ENCODE results near the gene HLA-B. TPM values are rescaled to one million over a fixed set of nuclear protein-coding genes. Genes with fewer than 3 reads are reported as not detected.
"Not testable (repeated sequence)": the region's sequence is repeated elsewhere in the genome, so short reads cannot be mapped to it uniquely, and the experiment has no call there.

HLA-B gene
- total and polyA plus RNA-seq, 3 donors from 2014 or later: 425 to 943 (median 439) TPM

DNA sequence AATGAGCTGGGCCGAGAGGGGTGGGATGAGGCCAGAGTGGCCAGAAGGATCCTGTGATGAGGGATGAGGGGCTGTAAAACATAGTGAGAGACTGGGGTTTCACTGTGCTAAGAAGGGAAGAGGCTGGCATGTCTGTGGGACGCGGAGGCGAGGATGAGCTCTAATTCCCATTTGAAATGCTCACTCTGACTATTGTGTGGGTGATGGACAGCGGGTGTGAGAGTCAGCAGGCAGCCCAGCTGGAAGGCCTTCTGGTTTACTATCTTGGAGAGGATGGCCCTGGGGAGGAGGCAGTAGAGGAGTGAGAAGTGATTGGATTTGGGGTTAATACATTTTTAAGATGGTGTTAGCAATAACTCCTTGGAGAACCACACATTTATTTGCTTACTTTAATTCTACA lies 37.0 kb upstream of the HLA-B start:
- 64 to 74% methylated on average over 5 of the region's 5 CpGs for WGBS, 2 donors
- no peak overlapping the region for H3K4me3 ChIP-seq
- DNase-seq: no peak
- intact Hi-C loops (cut with DNase I; ENCODE audit: low total_unique reads): no loop called here
- no peak overlapping the region for H3K27ac ChIP-seq
- TF ChIP-seq, protein P1, sequence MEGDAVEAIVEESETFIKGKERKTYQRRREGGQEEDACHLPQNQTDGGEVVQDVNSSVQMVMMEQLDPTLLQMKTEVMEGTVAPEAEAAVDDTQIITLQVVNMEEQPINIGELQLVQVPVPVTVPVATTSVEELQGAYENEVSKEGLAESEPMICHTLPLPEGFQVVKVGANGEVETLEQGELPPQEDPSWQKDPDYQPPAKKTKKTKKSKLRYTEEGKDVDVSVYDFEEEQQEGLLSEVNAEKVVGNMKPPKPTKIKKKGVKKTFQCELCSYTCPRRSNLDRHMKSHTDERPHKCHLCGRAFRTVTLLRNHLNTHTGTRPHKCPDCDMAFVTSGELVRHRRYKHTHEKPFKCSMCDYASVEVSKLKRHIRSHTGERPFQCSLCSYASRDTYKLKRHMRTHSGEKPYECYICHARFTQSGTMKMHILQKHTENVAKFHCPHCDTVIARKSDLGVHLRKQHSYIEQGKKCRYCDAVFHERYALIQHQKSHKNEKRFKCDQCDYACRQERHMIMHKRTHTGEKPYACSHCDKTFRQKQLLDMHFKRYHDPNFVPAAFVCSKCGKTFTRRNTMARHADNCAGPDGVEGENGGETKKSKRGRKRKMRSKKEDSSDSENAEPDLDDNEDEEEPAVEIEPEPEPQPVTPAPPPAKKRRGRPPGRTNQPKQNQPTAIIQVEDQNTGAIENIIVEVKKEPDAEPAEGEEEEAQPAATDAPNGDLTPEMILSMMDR (IDR thresholded peaks at IDR 0.05): no peak
- TF ChIP-seq POLR2A (IDR thresholded peaks at IDR 0.05): no peak
- H3K27me3 ChIP-seq: no peaks in the 10 kb centered on the region
- no peaks in the 10 kb centered on the region for H3K36me3 ChIP-seq (ENCODE audit: low read depth, missing control alignments)
- no peaks in the 10 kb centered on the region for H3K9me3 ChIP-seq
- peaks cover 6% of the 10 kb centered on the region for H3K4me1 ChIP-seq

GRCh38 chr6:31389802-31390132 lies 32.8 kb upstream of the HLA-B start:
- H3K27me3 ChIP-seq; H3K4me3 ChIP-seq; H3K27ac ChIP-seq; H3K4me1 ChIP-seq; intact Hi-C loops (cut with DNase I; ENCODE audit: low total_unique reads); DNase-seq; H3K36me3 ChIP-seq (ENCODE audit: low read depth, missing control alignments); H3K9me3 ChIP-seq: not testable (repeated sequence)

DNA sequence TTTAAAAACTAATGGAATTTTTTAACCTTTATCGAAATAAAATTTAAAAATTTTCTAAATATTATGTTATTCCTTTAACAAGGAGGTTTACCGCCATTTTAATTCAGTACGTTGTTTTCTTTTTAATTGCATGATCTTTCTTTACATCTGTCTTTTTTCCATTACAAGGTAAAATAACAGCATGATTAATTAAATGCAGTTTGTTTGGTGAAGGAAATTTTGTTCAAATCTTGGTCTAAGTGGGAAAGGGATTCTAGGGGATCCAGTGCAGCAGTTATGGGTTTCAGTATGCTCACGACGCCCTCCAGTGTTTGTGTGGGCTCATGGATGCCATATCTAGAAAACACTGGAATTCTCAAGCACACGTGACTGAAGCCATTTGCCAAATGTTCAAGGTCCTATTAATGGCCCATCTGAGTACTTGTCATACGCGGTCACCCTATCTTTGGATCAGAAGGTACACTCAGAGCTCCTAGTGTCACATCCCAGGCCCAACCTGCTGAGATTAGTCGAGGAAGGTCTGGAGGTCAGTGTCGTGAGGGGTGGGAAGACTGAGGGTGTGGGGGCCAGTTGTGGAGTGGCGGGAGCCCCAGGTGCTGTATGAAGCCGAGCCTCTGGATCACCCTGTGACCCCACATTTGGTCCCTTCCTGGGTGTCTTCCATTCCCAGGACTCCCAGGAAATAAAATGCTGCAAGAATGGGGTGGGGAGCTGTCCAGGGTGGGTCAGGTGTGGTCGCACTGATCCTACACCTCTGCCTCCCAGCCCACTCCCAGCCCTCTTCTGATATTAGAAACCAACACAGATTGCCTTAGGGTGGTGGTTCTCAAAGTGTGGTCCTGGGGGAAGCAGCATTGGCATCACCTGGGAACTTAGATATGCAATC lies 32.2 kb upstream of the HLA-B start:
- DNase-seq; H3K36me3 ChIP-seq (ENCODE audit: low read depth, missing control alignments); H3K4me1 ChIP-seq; H3K27ac ChIP-seq; intact Hi-C loops (cut with DNase I; ENCODE audit: low total_unique reads); H3K4me3 ChIP-seq; H3K9me3 ChIP-seq; H3K27me3 ChIP-seq: not testable (repeated sequence)
- WGBS, 2 donors: 33 to 57% methylated on average over 5 to 6 of the region's 13 CpGs

DNA sequence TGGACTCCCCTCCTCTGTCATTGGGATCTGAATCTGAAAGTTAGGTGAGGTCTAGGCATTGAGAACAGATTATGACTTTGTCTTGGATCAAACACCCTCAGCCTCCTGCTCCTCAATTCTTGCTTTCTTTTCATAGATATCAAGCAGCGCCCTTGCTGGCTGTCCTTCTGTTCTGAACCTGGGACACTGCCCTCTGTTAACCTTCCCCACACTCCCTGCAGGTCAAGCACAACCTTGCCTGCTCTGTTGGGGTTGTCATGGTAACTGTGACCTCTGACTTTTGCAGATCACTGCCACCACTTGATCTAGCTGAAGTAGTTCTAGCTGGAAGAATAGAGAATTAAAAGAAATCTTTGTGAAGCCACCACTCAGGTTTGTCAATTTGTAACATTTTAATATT lies 30.0 kb upstream of the HLA-B start:
- no peak overlapping the region for H3K27ac ChIP-seq
- no peaks in the 10 kb centered on the region for H3K4me1 ChIP-seq
- H3K36me3 ChIP-seq (ENCODE audit: low read depth, missing control alignments): no peaks in the 10 kb centered on the region
- peak; percentile 46 for DNase-seq
- 37 to 58% methylated on average over 1 of the region's 1 CpG for WGBS, 2 donors
- intact Hi-C loops (cut with DNase I; ENCODE audit: low total_unique reads): no loop called here
- no peaks in the 10 kb centered on the region for H3K9me3 ChIP-seq
- no peak for TF ChIP-seq POLR2A (IDR thresholded peaks at IDR 0.05)
- TF ChIP-seq, protein P1 (IDR thresholded peaks at IDR 0.05): no peak
- H3K27me3 ChIP-seq: no peaks in the 10 kb centered on the region
- H3K4me3 ChIP-seq: no peak overlapping the region

- no peaks in the 10 kb centered on the region for H3K27me3 ChIP-seq
- WGBS, 2 donors: 67 to 68% methylated on average over 3 of the region's 3 CpGs
- intact Hi-C loops (cut with DNase I; ENCODE audit: low total_unique reads): no loop called here
- TF ChIP-seq POLR2A (IDR thresholded peaks at IDR 0.05): no peak
- TF ChIP-seq, protein P1 (IDR thresholded peaks at IDR 0.05): no peak
- DNase-seq: no peak
- no peaks in the 10 kb centered on the region for H3K4me1 ChIP-seq
- no peaks in the 10 kb centered on the region for H3K9me3 ChIP-seq
- H3K36me3 ChIP-seq (ENCODE audit: low read depth, missing control alignments): no peaks in the 10 kb centered on the region
- H3K4me3 ChIP-seq: no peak overlapping the region
- no peak overlapping the region for H3K27ac ChIP-seq
Observed at GRCh38 chr6:31386099-31386498, 29.1 kb upstream of the HLA-B start.

GRCh38 chr6:31385041-31385440 lies 28.1 kb upstream of the HLA-B start:
- TF ChIP-seq, protein P1 (IDR thresholded peaks at IDR 0.05): no peak
- TF ChIP-seq POLR2A (IDR thresholded peaks at IDR 0.05): no peak
- Histone ChIP-seq H3K4me3 (no peak overlapping the region), H3K27ac (no peak overlapping the region), H3K4me1 (no peaks in the 10 kb centered on the region), H3K9me3 (no peaks in the 10 kb centered on the region), H3K27me3 (no peaks in the 10 kb centered on the region), H3K36me3 (ENCODE audit: low read depth, missing control alignments) (no peaks in the 10 kb centered on the region)
- no peak for DNase-seq
- 83 to 88% methylated on average over 3 of the region's 3 CpGs for WGBS, 2 donors
- intact Hi-C loops (cut with DNase I; ENCODE audit: low total_unique reads): no loop called here
